ENCODE results near the gene ZNF497. TPM values are rescaled to one million over a fixed set of nuclear protein-coding genes. Genes with fewer than 3 reads are reported as not detected.

ZNF497 gene
- total and polyA plus RNA-seq, 9 of the 15 experiments (the other 6 are each of a cell fraction or from before 2014, with no cell fraction given): 0.06 to 0.98 (median 0.44) TPM; not detected in 1

- peak; percentile 99 for TF ChIP-seq ZFX (CRISPR knock-in tag; IDR thresholded peaks at IDR 0.05)
- no peak for TF ChIP-seq CHD7 (IDR thresholded peaks at IDR 0.05; ENCODE audit: low read depth, low read length)
- TF ChIP-seq ATF6 (CRISPR knock-in tag; IDR thresholded peaks at IDR 0.05): peak; percentile 12; the same call in 1 of the 2 replicates
- TF ChIP-seq ZNF583 (CRISPR knock-in tag; IDR thresholded peaks at IDR 0.05): no peak
- no peak for TF ChIP-seq THRAP3 (IDR thresholded peaks at IDR 0.05; ENCODE audit: borderline replicate concordance)
- no peak for TF ChIP-seq ZNF589 (CRISPR knock-in tag; IDR thresholded peaks at IDR 0.05; ENCODE audit: low read depth)
- no peak for TF ChIP-seq ZNF280A (IDR thresholded peaks at IDR 0.05; ENCODE audit: low read depth, partially characterized antibody)
- TF ChIP-seq MEIS2 (IDR thresholded peaks at IDR 0.05; ENCODE audit: partially characterized antibody): peak; percentile 82
- TF ChIP-seq NONO (IDR thresholded peaks at IDR 0.05; ENCODE audit: low read depth in 2 of 2, low read length in 1 of 2): peak in 1 of 2 experiments; percentile 66; a peak in 1 of 4 replicates
- no peak for TF ChIP-seq HDAC6 (IDR thresholded peaks at IDR 0.05; ENCODE audit: low read depth, low read length)
- TF ChIP-seq YBX1 (IDR thresholded peaks at IDR 0.05): no peak
- no peak for TF ChIP-seq ZNF584 (CRISPR knock-in tag; IDR thresholded peaks at IDR 0.05; ENCODE audit: low read depth)
Measured at GRCh38 chr19:58362272-58362994, at the start of gene ZNF497 (continued).

All from K562 (cell line).